ENCODE results near the gene WDFY2.
A peak's percentile ranks its signal among the peaks of the same experiment; 100 is the strongest.

The WDFY2 gene

DNA sequence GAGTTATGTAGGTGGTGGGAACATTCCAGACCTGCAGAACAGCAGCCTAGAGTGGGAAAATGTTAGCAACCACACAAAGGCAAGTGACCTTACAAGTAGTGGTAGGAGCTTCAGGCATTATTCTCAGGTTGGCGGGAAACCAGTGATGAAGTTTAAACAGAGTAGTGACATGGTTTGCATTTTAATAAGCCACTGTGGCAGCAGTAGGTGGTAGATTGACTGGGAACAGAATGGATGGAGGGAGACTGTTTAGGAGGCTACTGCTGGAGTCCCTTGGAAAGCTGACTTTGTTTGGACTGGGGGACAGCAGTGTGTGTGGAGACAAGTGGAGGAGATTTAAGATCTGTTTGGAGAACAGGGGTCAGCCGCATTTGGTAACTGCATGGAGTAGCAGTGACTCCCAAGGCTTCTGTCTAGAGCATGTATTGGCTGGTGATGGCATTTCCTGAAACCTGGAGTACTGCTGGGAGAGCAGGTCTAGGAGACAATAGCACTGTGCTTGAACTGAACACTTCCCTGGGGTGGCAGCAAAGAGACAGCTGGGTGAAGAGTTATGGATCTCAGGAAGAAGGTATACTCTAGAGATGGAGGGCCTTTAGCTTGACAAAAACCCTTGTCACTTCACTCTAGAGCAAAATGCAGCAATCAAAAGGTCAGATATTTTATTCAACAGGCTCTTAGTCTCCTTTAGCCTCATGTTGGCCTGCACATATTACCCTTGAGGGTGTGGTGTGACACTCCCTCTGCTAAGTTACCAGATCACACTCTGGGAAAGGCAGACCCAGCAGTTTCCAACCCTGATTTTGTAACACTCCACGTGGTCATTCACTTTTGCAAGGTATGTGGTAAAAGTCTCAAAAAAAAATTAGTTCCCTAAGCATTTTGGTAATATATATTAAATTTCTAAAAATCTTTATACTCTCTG is 149.4 kb downstream of the WDFY2 start:
- ATAC-seq (ENCODE audit: insufficient read depth, low read depth) = no peak
- Histone ChIP-seq H3K4me3 (ENCODE audit: low read depth in 1 of 2, low read length in 2 of 2) (no peak overlapping the region), H2AFZ (ENCODE audit: low read depth, low read length) (no peak overlapping the region), H3K4me2 (ENCODE audit: insufficient read depth, low read length) (no peak overlapping the region), H3K79me2 (ENCODE audit: insufficient read depth, low read length) (no peaks in the 10 kb centered on the region), H3K9me3 (ENCODE audit: insufficient read depth, low read length, severe bottlenecking) (no peaks in the 10 kb centered on the region), H3K36me3 (ENCODE audit: insufficient read depth, low read length) (peaks cover 3% of the 10 kb centered on the region; the same call in 1 of the 2 replicates), H3K27me3 (ENCODE audit: insufficient read depth, low read length, poor library complexity) (no peaks in the 10 kb centered on the region), H3K9ac (ENCODE audit: low read depth, low read length) (no peak overlapping the region), H3K27ac (ENCODE audit: low read length) (no peak overlapping the region), H4K20me1 (ENCODE audit: insufficient read depth, low read length) (no peaks in the 10 kb centered on the region), H3K4me1 (ENCODE audit: insufficient read depth, low read length) (no peaks in the 10 kb centered on the region)
- no peak for TF ChIP-seq EZH2 (IDR thresholded peaks at IDR 0.05; ENCODE audit: borderline replicate concordance, low read depth, low read length, severe bottlenecking)
- TF ChIP-seq, protein P1, sequence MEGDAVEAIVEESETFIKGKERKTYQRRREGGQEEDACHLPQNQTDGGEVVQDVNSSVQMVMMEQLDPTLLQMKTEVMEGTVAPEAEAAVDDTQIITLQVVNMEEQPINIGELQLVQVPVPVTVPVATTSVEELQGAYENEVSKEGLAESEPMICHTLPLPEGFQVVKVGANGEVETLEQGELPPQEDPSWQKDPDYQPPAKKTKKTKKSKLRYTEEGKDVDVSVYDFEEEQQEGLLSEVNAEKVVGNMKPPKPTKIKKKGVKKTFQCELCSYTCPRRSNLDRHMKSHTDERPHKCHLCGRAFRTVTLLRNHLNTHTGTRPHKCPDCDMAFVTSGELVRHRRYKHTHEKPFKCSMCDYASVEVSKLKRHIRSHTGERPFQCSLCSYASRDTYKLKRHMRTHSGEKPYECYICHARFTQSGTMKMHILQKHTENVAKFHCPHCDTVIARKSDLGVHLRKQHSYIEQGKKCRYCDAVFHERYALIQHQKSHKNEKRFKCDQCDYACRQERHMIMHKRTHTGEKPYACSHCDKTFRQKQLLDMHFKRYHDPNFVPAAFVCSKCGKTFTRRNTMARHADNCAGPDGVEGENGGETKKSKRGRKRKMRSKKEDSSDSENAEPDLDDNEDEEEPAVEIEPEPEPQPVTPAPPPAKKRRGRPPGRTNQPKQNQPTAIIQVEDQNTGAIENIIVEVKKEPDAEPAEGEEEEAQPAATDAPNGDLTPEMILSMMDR (IDR thresholded peaks at IDR 0.05; ENCODE audit: borderline replicate concordance, extremely low read depth, low read length, poor library complexity, severe bottlenecking) = no peak
- DNase-seq = no peak

DNA sequence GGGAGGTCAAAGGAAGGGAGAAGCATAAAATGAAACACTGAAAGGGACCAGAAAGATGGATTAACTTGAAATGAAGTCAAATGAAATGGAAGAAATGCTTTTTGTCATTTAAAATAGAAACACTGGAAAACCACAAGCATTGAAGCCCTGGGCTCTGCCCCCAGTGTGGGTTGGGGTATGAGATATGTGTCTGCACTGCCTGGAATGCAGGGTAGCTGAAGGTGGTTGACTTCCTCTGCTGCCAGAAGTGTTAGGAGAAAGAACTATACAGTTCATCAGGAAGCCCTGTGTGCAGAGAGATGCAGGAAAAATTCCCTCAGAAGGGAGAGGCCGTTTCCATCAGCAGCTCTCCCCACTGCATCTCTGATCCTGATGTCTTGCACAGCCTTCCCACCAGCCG is 150.5 kb downstream of the WDFY2 start:
- H3K27me3 ChIP-seq (ENCODE audit: insufficient read depth, low read length, poor library complexity) = no peaks in the 10 kb centered on the region
- TF ChIP-seq EZH2 (IDR thresholded peaks at IDR 0.05; ENCODE audit: borderline replicate concordance, low read depth, low read length, severe bottlenecking) = no peak
- TF ChIP-seq, protein P1 (IDR thresholded peaks at IDR 0.05; ENCODE audit: borderline replicate concordance, extremely low read depth, low read length, poor library complexity, severe bottlenecking) = no peak

DNA sequence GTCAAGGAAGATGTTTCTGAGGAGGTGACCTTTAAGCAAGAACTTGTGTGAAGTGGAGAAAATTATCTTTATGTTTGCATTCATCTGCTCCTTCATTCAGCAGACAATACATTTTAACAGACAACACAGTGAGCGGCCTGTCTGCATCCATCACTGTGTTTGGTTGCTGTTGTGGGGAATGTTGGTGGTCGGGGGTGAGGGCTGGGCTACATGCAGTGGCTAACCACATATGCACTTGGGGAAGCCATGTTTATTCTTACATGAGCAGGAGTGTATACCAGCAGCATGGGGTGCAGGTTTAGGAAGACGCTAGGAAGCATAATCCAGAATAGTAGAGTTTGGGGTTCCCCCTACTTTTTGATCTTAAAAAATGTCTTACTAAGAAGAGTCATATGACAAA is 153.3 kb downstream of the WDFY2 start:
- Histone ChIP-seq H3K4me2 (ENCODE audit: insufficient read depth, low read length) (no peak overlapping the region), H3K27ac (ENCODE audit: low read length) (no peak overlapping the region), H3K4me1 (ENCODE audit: insufficient read depth, low read length) (no peaks in the 10 kb centered on the region), H3K9ac (ENCODE audit: low read depth, low read length) (no peak overlapping the region), H3K9me3 (ENCODE audit: insufficient read depth, low read length, severe bottlenecking) (no peaks in the 10 kb centered on the region), H3K4me3 (ENCODE audit: low read depth in 1 of 2, low read length in 2 of 2) (no peak overlapping the region), H2AFZ (ENCODE audit: low read depth, low read length) (no peak overlapping the region), H4K20me1 (ENCODE audit: insufficient read depth, low read length) (no peaks in the 10 kb centered on the region), H3K36me3 (ENCODE audit: insufficient read depth, low read length) (peaks cover 14% of the 10 kb centered on the region; the same call in 1 of the 2 replicates), H3K79me2 (ENCODE audit: insufficient read depth, low read length) (no peaks in the 10 kb centered on the region), H3K27me3 (ENCODE audit: insufficient read depth, low read length, poor library complexity) (no peaks in the 10 kb centered on the region)
- peak; percentile 23 for DNase-seq
- TF ChIP-seq, protein P1 (IDR thresholded peaks at IDR 0.05; ENCODE audit: borderline replicate concordance, extremely low read depth, low read length, poor library complexity, severe bottlenecking) = no peak
- TF ChIP-seq EZH2 (IDR thresholded peaks at IDR 0.05; ENCODE audit: borderline replicate concordance, low read depth, low read length, severe bottlenecking) = no peak
- peak; percentile 69; the same call in 1 of the 3 replicates for ATAC-seq (ENCODE audit: insufficient read depth, low read depth)

More for the DNA sequence above, 150.5 kb downstream of the WDFY2 start:
- DNase-seq (no peak), ATAC-seq (ENCODE audit: insufficient read depth, low read depth) (no peak)
- H4K20me1 ChIP-seq (ENCODE audit: insufficient read depth, low read length) = no peaks in the 10 kb centered on the region
- H3K4me3 ChIP-seq (ENCODE audit: low read depth in 1 of 2, low read length in 2 of 2) = no peak overlapping the region
- no peaks in the 10 kb centered on the region for H3K4me1 ChIP-seq (ENCODE audit: insufficient read depth, low read length)
- peaks cover 7% of the 10 kb centered on the region; the same call in 1 of the 2 replicates for H3K36me3 ChIP-seq (ENCODE audit: insufficient read depth, low read length)
- no peaks in the 10 kb centered on the region for H3K9me3 ChIP-seq (ENCODE audit: insufficient read depth, low read length, severe bottlenecking)
- no peak overlapping the region for H2AFZ ChIP-seq (ENCODE audit: low read depth, low read length)
- H3K27ac ChIP-seq (ENCODE audit: low read length) = no peak overlapping the region
- no peak overlapping the region for H3K9ac ChIP-seq (ENCODE audit: low read depth, low read length)
- H3K79me2 ChIP-seq (ENCODE audit: insufficient read depth, low read length) = no peaks in the 10 kb centered on the region
- H3K4me2 ChIP-seq (ENCODE audit: insufficient read depth, low read length) = no peak overlapping the region
